ENCODE results near the gene DMAC2.
"Not testable (repeated sequence)": the region's sequence is repeated elsewhere in the genome, so short reads cannot be mapped to it uniquely, and the experiment has no call there.

The DMAC2 gene

GRCh38 chr19:41398598-41398997 lies 41.1 kb downstream of the DMAC2 start:
- no peak for DNase-seq (ENCODE audit: low read depth in 2 of 2)

GRCh38 chr19:41398050-41398418 lies 41.7 kb downstream of the DMAC2 start:
- no peak for DNase-seq (ENCODE audit: low read depth in 2 of 2)

DNA sequence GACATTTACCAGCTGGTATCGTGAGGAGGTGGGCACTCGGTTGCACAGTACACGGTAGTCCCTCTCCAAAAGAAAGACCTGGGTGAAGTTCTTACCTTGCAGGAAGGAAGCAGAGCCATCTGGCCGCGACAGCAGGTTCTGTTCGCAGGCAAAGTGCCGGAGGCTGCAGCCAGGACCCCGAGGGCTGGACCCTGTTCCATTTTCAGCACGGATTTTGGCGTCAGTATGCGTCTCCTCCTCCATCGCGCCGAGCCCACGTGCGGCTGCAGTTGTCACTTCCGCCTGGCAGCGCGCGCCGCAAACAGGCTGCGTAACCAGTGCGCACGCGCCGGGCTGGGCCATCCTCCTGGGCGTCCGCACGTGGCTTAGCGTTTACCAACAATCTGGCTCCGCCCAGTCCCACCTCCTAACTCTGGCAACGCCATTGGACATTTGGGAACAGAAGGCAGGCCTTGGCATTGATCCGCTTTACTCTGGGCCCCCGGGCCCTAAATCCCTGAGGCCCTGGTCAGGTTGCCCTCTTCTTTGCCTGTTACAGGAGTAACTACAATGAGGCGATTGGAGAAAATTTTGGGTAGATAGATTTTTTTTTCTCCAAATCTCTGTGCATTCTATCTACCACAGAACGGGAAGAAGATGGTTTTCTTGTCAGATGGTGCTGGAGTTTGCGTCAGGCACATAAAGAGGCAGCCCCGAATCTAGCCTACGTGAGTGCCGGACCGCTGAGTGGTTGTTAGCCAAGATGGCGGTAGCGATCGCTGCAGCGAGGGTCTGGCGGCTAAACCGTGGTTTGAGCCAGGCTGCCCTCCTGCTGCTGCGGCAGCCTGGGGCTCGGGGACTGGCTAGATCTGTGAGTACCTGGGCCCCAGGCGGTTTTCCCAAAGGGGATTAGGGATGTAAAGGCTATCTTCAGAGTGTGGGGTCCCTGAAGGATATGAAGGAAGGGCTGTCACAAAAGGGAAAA lies 42.3 kb downstream of the DMAC2 start, which contains the start of the genes BCKDHA and EXOSC5:
Gene BCKDHA, plus strand, starts transcription at position 733 of the 964 bp plus-strand sequence. Its CDS starts 10 bp downstream, at position 743.
Gene EXOSC5, minus strand, starts transcription at position 274 of the 964 bp plus-strand sequence. Its CDS starts 31 bp downstream, at position 243.
- DNase-seq (ENCODE audit: low read depth in 2 of 2), result peak; percentile 100

GRCh38 chr19:41395355-41395754 lies 44.4 kb downstream of the DMAC2 start:
- DNase-seq (ENCODE audit: low read depth in 2 of 2), result no peak

DNA sequence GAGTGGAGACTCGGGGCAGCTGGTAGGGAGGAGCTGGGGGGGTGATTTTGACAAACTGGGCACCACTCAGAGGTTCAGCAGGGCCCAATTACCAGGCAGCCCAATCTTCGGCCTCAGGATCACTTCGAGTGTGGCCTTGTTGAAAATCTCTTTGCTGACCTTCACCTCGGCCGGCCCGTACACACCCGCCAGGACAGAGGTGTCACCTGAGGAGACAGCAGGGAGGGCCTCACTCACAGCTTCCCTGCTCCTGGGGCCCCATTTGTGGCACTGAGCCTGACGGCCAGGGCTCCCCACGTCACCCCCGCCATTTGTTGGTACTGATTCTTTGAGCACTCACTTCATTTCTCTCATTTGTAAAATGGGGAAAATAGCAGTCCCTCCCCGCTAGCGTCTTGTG lies 46.9 kb downstream of the DMAC2 start:
- no peak for DNase-seq (ENCODE audit: low read depth in 2 of 2)

DNA sequence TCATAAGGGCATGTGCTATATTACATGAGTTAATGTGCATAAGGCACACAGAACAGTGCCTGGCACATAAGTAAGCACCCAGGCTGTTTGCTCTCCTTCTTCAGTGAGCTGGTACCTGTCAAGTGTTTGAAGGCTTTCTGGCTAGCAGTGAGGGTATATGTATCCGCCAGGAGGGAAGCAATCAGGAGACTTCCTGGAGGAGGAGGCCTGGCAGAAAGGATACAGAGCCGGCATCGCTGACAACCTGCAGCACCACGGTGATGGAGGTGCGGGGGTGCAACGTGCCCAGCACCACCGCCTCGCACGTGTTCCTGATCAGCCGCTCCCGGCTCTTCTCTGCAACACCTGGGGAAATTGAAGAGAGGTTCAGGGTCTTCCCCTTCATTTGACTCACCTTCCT lies 48.1 kb downstream of the DMAC2 start:
- DNase-seq (ENCODE audit: low read depth in 2 of 2), result no peak

DNA sequence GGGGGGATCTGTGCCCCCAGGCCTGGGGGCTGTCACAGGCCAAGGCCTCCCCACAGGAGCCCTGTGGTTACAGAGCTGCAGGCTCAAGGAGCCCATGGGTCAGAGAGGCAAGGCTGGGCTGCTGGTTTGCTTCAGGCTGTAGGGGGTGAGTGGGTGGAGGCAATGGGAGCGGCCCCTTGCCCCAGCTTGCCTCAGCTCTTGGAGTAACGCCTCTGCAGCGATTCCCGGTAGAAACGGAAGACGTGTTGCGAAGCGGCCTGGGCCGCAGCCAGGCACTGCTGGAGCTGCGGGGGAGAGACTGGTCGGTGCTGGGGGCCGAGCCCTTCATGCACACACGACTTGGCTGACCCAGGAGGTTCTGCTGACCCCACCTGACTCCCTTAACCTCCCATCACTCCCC lies 53.3 kb downstream of the DMAC2 start:
- DNase-seq (ENCODE audit: low read depth in 2 of 2), result no peak

GRCh38 chr19:41384351-41384750 lies 55.4 kb downstream of the DMAC2 start:
- DNase-seq (ENCODE audit: low read depth in 2 of 2), result no peak

- not testable (repeated sequence) for DNase-seq (ENCODE audit: low read depth in 2 of 2)
These were observed 58.2 kb downstream of the DMAC2 start for GRCh38 chr19:41381536-41381935.

Data from fibroblast of skin of left biceps (primary cell).